H7 (cell line): ENCODE measurements around the gene UBAC2. TPM values are rescaled to one million over a fixed set of nuclear protein-coding genes. Genes with fewer than 3 reads are reported as not detected.

ENCODE experiments used
- DNase-seq: peaks from one replicate; pipeline ENCODE4 v3.0.0; 2012
- H3K27me3 ChIP-seq: 2 replicates; pipeline ENCODE4 v1.6.0; 2011; ENCODE audit warnings: mild to moderate bottlenecking, low read length; ENCODE audit not compliant: control insufficient read depth, insufficient read depth
- H3K36me3 ChIP-seq: replicated peaks from 2 replicates; pipeline ENCODE4 v1.5.1; 2011; ENCODE audit warnings: low read length; ENCODE audit not compliant: control insufficient read depth, insufficient read depth
- H3K4me3 ChIP-seq: 2 replicates; pipeline ENCODE4 v1.5.1; 2011; ENCODE audit warnings: low read depth, mild to moderate bottlenecking, control low read depth, low read length, moderate library complexity; ENCODE audit not compliant: insufficient read depth
- total RNA-seq: library from RNA; depleted of rRNA; stranded (reverse); fragments of >200 nt; shearing (Covaris generic); gene quantifications from 2 replicates; pipeline ENCODE4 v1.2.3, GENCODE V29; 2014

Gene UBAC2
- total RNA-seq, 1 experiment from 2014 or later, result 56.9 TPM

- Histone ChIP-seq H3K27me3 (no peaks in the 10 kb centered on the region), H3K4me3 (no peak overlapping the region), H3K36me3 (no peaks in the 10 kb centered on the region)
- DNase-seq, result no peak
Observed at GRCh38 chr13:99289271-99289670, 88.6 kb downstream of the UBAC2 start.

DNA sequence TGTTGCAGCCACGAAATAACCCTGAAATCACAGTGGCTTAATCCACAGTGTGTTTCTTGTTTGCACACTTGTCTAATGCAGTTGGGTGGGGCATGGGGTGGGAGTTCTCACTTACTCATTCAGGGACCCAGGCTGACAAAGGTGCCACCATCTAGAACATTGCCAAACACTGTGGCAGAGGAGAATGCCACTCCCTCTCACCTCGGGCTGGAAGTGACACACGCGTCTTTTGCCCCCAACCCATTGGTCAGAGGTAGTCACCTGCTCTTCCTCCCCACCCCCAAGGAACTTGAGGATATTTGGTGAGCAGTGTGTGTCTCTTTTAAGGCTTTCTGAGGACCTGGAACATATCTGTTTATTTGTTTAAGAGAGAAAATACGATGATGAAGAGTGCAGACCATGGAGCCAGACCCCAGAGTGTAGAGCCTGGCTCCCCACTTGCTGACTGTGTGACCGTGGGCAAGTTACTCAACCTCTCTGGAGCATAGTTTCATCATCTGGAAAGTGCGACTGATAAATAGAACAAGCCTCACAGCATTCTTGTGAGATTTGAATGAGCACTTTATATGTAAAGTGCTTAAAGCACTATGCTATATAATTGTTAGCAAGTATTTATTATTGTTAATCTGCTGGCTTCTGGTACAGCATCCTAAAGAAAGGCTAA is 89.2 kb downstream of the UBAC2 start:
- Histone ChIP-seq H3K4me3 (no peak overlapping the region), H3K27me3 (no peaks in the 10 kb centered on the region), H3K36me3 (no peaks in the 10 kb centered on the region)
- DNase-seq, result no peak

DNA sequence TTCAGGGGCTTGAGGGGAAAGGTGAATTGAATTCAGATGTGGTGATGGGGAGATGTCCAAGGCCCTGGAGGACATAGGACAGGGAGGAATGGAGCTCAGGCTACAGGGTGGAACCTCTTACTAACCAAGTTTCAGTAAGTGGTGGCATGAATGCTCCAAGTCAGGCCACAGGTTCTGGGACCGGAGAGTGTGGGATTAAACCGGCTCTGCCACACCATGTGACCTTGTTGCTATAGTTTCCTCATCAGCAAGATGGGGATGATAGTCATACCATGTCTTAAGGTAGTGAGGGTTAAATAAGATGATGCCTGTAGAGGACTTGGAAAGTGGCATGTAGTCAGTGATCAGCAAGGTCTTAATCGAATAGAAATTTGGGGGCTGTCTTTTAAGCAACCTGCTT is 90.2 kb downstream of the UBAC2 start:
- no peak overlapping the region for H3K4me3 ChIP-seq
- H3K27me3 ChIP-seq, result no peaks in the 10 kb centered on the region
- no peaks in the 10 kb centered on the region for H3K36me3 ChIP-seq
- DNase-seq, result no peak

- DNase-seq, result no peak
- no peaks in the 10 kb centered on the region for H3K36me3 ChIP-seq
- no peaks in the 10 kb centered on the region for H3K27me3 ChIP-seq
- H3K4me3 ChIP-seq, result no peak overlapping the region
Observed at GRCh38 chr13:99293178-99293577, 92.5 kb downstream of the UBAC2 start.

DNA sequence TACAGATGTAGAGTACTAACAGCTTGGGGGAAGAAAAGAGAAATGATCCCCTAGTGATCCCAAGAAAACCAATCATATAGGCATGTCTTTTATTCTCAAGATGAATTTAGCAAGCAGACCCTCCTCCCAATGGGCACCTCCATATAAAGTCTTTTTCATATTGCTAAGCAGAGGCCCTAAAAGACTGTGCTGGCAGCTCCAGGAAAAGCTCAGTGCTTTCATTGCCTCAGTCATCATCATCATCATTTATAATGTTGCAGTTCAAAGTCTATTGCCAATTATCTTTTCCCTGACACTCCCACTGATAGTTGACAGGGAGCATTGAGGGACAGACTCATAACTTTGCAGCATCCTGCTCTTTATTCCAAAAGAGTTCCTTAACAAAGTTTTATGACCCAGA is 93.5 kb downstream of the UBAC2 start:
- H3K36me3 ChIP-seq, result no peaks in the 10 kb centered on the region
- DNase-seq, result no peak
- H3K4me3 ChIP-seq, result no peak overlapping the region
- no peaks in the 10 kb centered on the region for H3K27me3 ChIP-seq

DNA sequence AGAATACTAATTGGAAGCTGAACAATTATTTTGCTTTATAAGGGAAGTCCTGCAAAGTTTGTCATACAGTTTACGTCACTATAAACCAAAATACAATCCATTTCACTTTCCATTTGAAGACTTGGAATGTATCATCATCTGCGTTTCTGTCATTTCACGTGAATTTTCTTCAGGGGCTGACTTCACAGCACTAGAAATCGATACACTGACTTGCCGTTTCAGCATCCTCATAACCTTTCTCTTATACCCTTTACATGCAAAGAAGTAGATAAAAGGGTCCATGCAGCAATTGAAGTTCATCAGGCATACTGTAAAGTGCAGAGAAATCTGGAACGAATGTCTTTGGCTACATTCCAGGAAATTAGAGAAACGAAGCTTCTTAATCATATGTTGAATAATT is 94.3 kb downstream of the UBAC2 start:
- DNase-seq, result no peak
- Histone ChIP-seq H3K36me3 (no peaks in the 10 kb centered on the region), H3K27me3 (no peaks in the 10 kb centered on the region), H3K4me3 (no peak overlapping the region)

- Histone ChIP-seq H3K27me3 (no peaks in the 10 kb centered on the region), H3K36me3 (no peaks in the 10 kb centered on the region), H3K4me3 (no peak overlapping the region)
- DNase-seq, result no peak
Observed at GRCh38 chr13:99295488-99296252, 95.0 kb downstream of the UBAC2 start.

GRCh38 chr13:99296398-99296797 is 95.7 kb downstream of the UBAC2 start:
- H3K27me3 ChIP-seq, result no peaks in the 10 kb centered on the region
- no peak overlapping the region for H3K4me3 ChIP-seq
- H3K36me3 ChIP-seq, result no peaks in the 10 kb centered on the region
- DNase-seq, result no peak

- H3K27me3 ChIP-seq, result no peaks in the 10 kb centered on the region
- no peaks in the 10 kb centered on the region for H3K36me3 ChIP-seq
- no peak overlapping the region for H3K4me3 ChIP-seq
- no peak for DNase-seq
Observed at GRCh38 chr13:99297331-99297730, 96.7 kb downstream of the UBAC2 start.

DNA sequence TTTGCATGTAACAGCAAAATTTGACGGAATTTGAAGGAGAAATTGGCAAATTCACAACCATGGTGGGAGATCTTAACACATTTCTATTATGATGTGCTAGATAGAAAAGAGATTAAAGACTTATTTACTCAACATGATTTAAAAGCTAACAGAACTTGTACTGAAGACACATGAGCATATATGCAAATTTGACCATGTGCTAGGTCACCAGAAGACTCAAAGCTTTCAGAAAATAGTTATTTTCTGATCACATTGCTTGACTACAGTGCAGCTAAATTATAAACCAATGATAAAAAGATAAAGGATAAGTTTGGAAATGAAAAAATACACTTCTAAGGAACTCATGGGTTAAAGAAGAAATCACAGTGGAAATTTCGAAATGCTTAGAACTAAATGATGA is 97.4 kb downstream of the UBAC2 start:
- no peaks in the 10 kb centered on the region for H3K27me3 ChIP-seq
- H3K4me3 ChIP-seq, result no peak overlapping the region
- DNase-seq, result no peak
- H3K36me3 ChIP-seq, result no peaks in the 10 kb centered on the region

DNA sequence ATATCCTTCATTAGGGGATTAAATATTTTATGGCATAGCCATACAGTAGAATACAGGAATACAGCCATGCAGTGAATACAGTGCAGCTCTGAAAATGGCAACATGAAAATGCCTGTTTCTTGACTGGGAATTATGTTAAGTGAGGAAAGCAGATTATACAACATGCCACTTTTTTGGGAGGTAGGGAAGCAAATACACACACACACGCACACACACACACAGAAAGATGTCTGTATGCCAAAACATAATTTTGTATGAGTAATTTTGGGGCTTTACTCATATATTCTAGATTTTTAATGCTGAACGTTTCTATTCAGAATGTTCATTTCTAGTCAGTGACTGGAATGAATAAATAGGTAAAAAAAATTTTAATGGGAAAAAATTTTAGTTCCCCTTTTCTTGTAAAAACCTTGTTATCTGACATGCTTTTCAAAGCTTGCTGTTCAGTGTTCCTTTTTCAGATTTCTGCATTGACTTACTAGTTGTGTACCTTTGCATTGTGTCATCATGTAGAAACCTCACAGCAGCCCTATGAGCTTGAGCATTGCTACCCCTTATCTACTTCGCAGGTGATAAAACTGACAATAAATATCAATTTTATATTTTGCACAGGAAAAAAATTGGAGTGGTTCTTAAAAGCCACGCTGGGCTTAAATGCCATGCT is 98.7 kb downstream of the UBAC2 start:
- Histone ChIP-seq H3K27me3 (no peaks in the 10 kb centered on the region), H3K36me3 (no peaks in the 10 kb centered on the region), H3K4me3 (no peak overlapping the region)

DNA sequence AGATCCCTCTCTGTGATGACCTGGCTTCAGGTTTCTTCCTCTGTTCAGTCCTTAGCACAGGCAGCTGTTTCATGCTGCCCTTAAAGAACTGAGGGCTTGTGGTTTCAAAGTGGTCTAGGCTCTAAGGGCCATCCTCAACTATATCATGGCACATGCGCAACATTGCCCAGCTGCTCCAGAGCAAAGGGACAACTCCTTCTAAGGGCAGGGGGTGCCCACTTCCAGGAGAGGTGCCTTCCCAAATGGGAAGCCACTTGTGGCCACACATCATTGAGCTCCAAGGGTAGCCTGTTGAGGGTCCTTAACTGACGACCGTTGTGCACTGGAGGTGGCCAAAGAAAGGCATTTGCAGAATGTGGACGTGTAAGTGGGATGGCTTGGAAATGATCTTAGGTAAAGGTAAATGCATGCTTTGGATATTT is 99.3 kb downstream of the UBAC2 start:
- H3K27me3 ChIP-seq, result no peaks in the 10 kb centered on the region
- no peak overlapping the region for H3K4me3 ChIP-seq
- H3K36me3 ChIP-seq, result no peaks in the 10 kb centered on the region
- no peak for DNase-seq

More for the DNA sequence above, 98.7 kb downstream of the UBAC2 start:
- no peak for DNase-seq

GRCh38 chr13:99301056-99301838 is 100.6 kb downstream of the UBAC2 start:
- DNase-seq, result no peak
- no peak overlapping the region for H3K4me3 ChIP-seq
- no peaks in the 10 kb centered on the region; the same call in 1 of the 2 replicates for H3K36me3 ChIP-seq
- no peaks in the 10 kb centered on the region for H3K27me3 ChIP-seq

DNA sequence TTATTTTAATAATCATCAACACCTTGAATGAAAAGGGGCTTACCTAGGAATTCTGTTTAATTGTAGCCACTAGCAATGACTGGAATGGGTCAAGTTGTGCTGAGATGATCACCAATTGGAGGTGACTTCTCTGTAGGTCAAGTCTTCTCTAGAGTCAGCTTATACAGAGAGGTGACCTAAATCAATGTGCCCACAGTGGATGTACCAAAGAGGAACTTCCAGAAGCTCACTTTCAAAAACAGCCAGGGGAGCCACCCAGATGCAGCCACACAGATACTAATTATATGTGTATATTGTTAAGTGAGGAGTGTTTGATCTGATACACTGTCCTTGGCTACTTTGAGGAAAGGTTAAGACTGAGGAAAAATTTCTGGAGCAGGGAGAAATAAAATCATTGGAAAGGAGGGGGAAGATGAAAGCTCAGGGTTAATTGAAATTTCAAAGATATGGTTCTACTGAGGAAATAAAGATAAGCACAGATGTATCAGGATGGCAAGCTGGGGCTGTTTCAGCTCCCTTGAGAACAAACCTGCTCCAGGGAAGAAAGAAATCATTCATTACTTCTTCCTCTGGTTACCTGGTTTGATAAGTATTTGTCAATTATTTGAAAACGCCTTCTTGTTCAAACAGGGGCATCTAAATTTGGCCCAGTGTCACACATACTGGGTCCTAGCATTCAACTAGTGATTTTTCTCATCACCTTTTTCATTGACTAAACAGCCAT is 101.4 kb downstream of the UBAC2 start:
- DNase-seq, result no peak
- no peak overlapping the region for H3K4me3 ChIP-seq
- H3K27me3 ChIP-seq, result no peaks in the 10 kb centered on the region
- H3K36me3 ChIP-seq, result no peaks in the 10 kb centered on the region; the same call in 1 of the 2 replicates
